ENCODE data around the gene GALNT9.

Gene GALNT9

GRCh38 chr12:132166093-132166492, 163.3 kb downstream of the GALNT9 start:
- no peak for FAIRE-seq

GRCh38 chr12:132165584-132165983, 163.8 kb downstream of the GALNT9 start:
- FAIRE-seq, result no peak

GRCh38 chr12:132164426-132164825, 165.0 kb downstream of the GALNT9 start:
- no peak for FAIRE-seq

- no peak for FAIRE-seq
Measured at GRCh38 chr12:132163911-132164288, 165.5 kb downstream of the GALNT9 start.

GRCh38 chr12:132163041-132163910, 166.1 kb downstream of the GALNT9 start:
- no peak for FAIRE-seq

- no peak for FAIRE-seq
Measured at GRCh38 chr12:132162508-132163031, 166.8 kb downstream of the GALNT9 start.

- FAIRE-seq, result no peak
Measured at GRCh38 chr12:132161796-132162507, 167.4 kb downstream of the GALNT9 start.

- no peak for FAIRE-seq
Measured at GRCh38 chr12:132161036-132161781, 168.2 kb downstream of the GALNT9 start.

- no peak for FAIRE-seq
Measured at GRCh38 chr12:132160601-132161035, 168.8 kb downstream of the GALNT9 start.

GRCh38 chr12:132160016-132160415, 169.4 kb downstream of the GALNT9 start:
- FAIRE-seq, result no peak

GRCh38 chr12:132159555-132160003, 169.8 kb downstream of the GALNT9 start:
- FAIRE-seq, result no peak

- FAIRE-seq, result no peak
Measured at GRCh38 chr12:132158677-132159554, 170.5 kb downstream of the GALNT9 start.

GRCh38 chr12:132157733-132158409, 171.5 kb downstream of the GALNT9 start:
- FAIRE-seq, result no peak

GRCh38 chr12:132156573-132157325, 172.6 kb downstream of the GALNT9 start:
- no peak for FAIRE-seq

- no peak for FAIRE-seq
Measured at GRCh38 chr12:132155771-132156572, 173.4 kb downstream of the GALNT9 start.

- no peak for FAIRE-seq
Measured at GRCh38 chr12:132154941-132155770, 174.2 kb downstream of the GALNT9 start.

GRCh38 chr12:132154341-132154761, 175.0 kb downstream of the GALNT9 start:
- no peak for FAIRE-seq

- no peak for FAIRE-seq
Measured at GRCh38 chr12:132153501-132154340, 175.7 kb downstream of the GALNT9 start.
